ENCODE data around the gene ENTR1.
A peak's percentile ranks its signal among the peaks of the same experiment; 100 is the strongest.

The ENTR1 gene

DNA sequence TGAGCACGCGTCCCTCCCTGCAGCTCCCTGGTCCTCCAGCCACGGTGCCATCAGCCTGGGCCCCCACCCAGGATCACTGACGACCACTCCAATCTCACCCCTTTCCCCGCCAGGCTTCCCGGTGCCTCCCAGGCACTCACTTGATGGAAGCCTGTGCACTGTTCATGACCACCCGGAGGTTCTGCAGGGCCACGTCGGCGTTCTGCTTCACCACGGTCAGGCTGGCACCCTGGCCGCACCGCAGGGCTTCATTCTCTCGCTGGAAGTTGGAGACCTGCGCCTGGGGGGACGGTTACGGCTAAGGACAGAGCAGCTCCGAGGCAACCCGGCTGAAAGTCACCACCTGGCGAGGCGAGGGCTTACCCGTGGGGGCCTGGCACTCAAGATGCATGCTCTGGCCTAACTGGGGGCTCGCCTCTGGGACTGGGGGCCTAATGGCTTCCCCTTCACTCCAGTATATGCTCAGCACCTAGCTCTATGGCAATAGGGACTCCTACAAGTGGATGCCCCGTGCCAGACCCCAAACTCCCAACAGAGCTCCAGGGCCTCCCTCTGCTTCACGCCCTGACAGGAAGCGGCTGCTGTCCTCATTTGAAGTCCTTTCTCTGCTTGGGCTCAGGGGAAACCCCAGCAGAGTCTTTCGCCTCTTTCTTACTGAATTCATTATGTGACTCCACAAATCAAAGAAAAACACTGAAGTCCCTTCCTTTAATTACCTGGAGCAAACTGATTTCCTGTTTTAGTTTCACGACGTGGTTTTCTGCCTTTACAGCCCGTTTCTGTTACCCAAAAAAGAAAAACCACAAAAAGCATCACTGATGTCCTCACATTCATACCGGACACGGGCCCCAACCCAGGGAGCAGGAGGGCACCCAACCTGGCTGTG lies 6.3 kb downstream of the ENTR1 start:
- Histone ChIP-seq H3K27ac (ENCODE audit: low read length) (no peak overlapping the region), H3K9ac (ENCODE audit: low read length in 2 of 2) (no peak overlapping the region), H3K9me3 (ENCODE audit: control insufficient read depth in 2 of 2, low read length in 2 of 2) (no peaks in the 10 kb centered on the region), H3K36me3 (ENCODE audit: control insufficient read depth in 2 of 2, insufficient read depth in 2 of 2, low read length in 2 of 2) (peaks cover 14 to 23% of the 10 kb centered on the region in 2 donors), H3K27me3 (ENCODE audit: control insufficient read depth in 1 of 2, insufficient read depth in 2 of 2, low read length in 2 of 2) (no peaks in the 10 kb centered on the region), H3K4me1 (ENCODE audit: control insufficient read depth, insufficient read depth, low read length) (peaks cover 18% of the 10 kb centered on the region), H3K4me3 (ENCODE audit: low read length in 2 of 2) (no peak overlapping the region)

- Histone ChIP-seq H3K27ac (ENCODE audit: low read length) (no peak overlapping the region), H3K27me3 (ENCODE audit: control insufficient read depth in 1 of 2, insufficient read depth in 2 of 2, low read length in 2 of 2) (no peaks in the 10 kb centered on the region), H3K9ac (ENCODE audit: low read length in 2 of 2) (no peak overlapping the region), H3K4me3 (ENCODE audit: low read length in 2 of 2) (no peak overlapping the region), H3K9me3 (ENCODE audit: control insufficient read depth in 2 of 2, low read length in 2 of 2) (no peaks in the 10 kb centered on the region), H3K36me3 (ENCODE audit: control insufficient read depth in 2 of 2, insufficient read depth in 2 of 2, low read length in 2 of 2) (peaks cover 14 to 23% of the 10 kb centered on the region in 2 donors), H3K4me1 (ENCODE audit: control insufficient read depth, insufficient read depth, low read length) (peaks cover 21% of the 10 kb centered on the region)
These were observed 6.9 kb downstream of the ENTR1 start for GRCh38 chr9:136403538-136403914.

GRCh38 chr9:136402067-136402466 lies 8.3 kb downstream of the ENTR1 start:
- Histone ChIP-seq H3K4me1 (ENCODE audit: control insufficient read depth, insufficient read depth, low read length) (peaks cover 25% of the 10 kb centered on the region), H3K4me3 (ENCODE audit: low read length in 2 of 2) (no peak overlapping the region), H3K27me3 (ENCODE audit: control insufficient read depth in 1 of 2, insufficient read depth in 2 of 2, low read length in 2 of 2) (no peaks in the 10 kb centered on the region), H3K9ac (ENCODE audit: low read length in 2 of 2) (no peak overlapping the region), H3K27ac (ENCODE audit: low read length) (no peak overlapping the region), H3K36me3 (ENCODE audit: control insufficient read depth in 2 of 2, insufficient read depth in 2 of 2, low read length in 2 of 2) (peaks cover 10 to 22% of the 10 kb centered on the region in 2 donors), H3K9me3 (ENCODE audit: control insufficient read depth in 2 of 2, low read length in 2 of 2) (no peaks in the 10 kb centered on the region)

DNA sequence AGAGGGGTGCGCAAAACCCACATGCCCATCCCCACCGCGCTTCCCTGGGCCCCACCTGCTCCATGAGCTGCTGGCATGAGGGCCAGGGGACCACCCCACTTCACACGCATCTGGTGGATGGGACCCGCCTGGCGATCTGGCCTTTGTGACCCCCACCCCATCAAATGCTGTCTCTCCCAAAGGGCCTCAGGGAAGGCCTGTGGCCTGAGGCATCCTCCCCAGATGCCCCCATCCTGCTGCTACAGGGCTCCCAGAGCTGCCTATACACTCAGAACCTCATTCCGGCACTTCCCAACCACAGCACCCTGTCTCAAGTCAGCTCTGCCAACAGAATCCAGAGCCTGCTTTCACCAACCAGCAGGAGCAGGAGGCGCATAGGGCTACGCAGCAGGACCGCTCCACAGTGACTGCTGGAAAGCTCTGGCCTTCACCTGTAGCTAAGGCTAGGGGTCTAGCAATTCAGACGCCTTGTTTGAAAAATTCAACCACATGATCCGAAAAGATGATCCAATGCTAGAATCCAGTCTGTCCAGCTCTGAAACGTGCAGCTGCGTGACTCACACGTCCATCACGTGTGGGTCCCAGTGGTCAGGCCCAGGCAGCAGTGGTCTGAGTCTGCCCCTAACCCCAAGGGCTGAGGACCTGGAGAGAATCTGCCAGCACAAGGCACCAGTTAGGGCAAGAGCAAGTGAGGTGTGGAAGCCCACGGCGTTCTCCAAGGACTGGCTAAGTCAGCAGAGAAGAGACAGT lies 9.1 kb downstream of the ENTR1 start:
- H3K4me1 ChIP-seq (ENCODE audit: control insufficient read depth, insufficient read depth, low read length) = peaks cover 25% of the 10 kb centered on the region
- H3K27ac ChIP-seq (ENCODE audit: low read length) = no peak overlapping the region
- H3K36me3 ChIP-seq (ENCODE audit: control insufficient read depth in 2 of 2, insufficient read depth in 2 of 2, low read length in 2 of 2) = peaks cover 11 to 24% of the 10 kb centered on the region in 2 donors
- H3K9ac ChIP-seq (ENCODE audit: low read length in 2 of 2) = peak overlapping the region in 1 of 2 donors; percentile 10
- H3K4me3 ChIP-seq (ENCODE audit: low read length in 2 of 2) = no peak overlapping the region
- H3K27me3 ChIP-seq (ENCODE audit: control insufficient read depth in 1 of 2, insufficient read depth in 2 of 2, low read length in 2 of 2) = no peaks in the 10 kb centered on the region
- no peaks in the 10 kb centered on the region for H3K9me3 ChIP-seq (ENCODE audit: control insufficient read depth in 2 of 2, low read length in 2 of 2)

- peak within 1 kb of the TSS; percentile 79 to 83 for H3K4me3 ChIP-seq (ENCODE audit: low read length in 2 of 2)
- peak within 1 kb of the TSS; percentile 68 to 73 for H3K9ac ChIP-seq (ENCODE audit: low read length in 2 of 2)
- no peak within 1 kb of the TSS for H3K27ac ChIP-seq (ENCODE audit: low read length)
- H3K9me3 ChIP-seq (ENCODE audit: control insufficient read depth in 2 of 2, low read length in 2 of 2) = no peaks in the 10 kb centered on the region
- no peaks in the 10 kb centered on the region for H3K27me3 ChIP-seq (ENCODE audit: control insufficient read depth in 1 of 2, insufficient read depth in 2 of 2, low read length in 2 of 2)
- H3K36me3 ChIP-seq (ENCODE audit: control insufficient read depth in 2 of 2, insufficient read depth in 2 of 2, low read length in 2 of 2) = peaks cover 19 to 25% of the 10 kb centered on the region in 2 donors
- peaks cover 25% of the 10 kb centered on the region for H3K4me1 ChIP-seq (ENCODE audit: control insufficient read depth, insufficient read depth, low read length)
These were observed 10.2 kb downstream of the ENTR1 start, which contains the start of gene SNAPC4 for GRCh38 chr9:136400038-136400834. TSS of gene SNAPC4 (minus strand) at chr9:136400170. CDS start at chr9:136398428, 1,742 bp downstream.

- peak overlapping the region; percentile 79 to 83 for H3K4me3 ChIP-seq (ENCODE audit: low read length in 2 of 2)
- H3K9ac ChIP-seq (ENCODE audit: low read length in 2 of 2) = peak overlapping the region; percentile 66 to 68
- H3K36me3 ChIP-seq (ENCODE audit: control insufficient read depth in 2 of 2, insufficient read depth in 2 of 2, low read length in 2 of 2) = peaks cover 27 to 32% of the 10 kb centered on the region in 2 donors
- peaks cover 25% of the 10 kb centered on the region for H3K4me1 ChIP-seq (ENCODE audit: control insufficient read depth, insufficient read depth, low read length)
- H3K27ac ChIP-seq (ENCODE audit: low read length) = no peak overlapping the region
- no peaks in the 10 kb centered on the region for H3K9me3 ChIP-seq (ENCODE audit: control insufficient read depth in 2 of 2, low read length in 2 of 2)
- no peaks in the 10 kb centered on the region for H3K27me3 ChIP-seq (ENCODE audit: control insufficient read depth in 1 of 2, insufficient read depth in 2 of 2, low read length in 2 of 2)
These were observed 11.0 kb downstream of the ENTR1 start for GRCh38 chr9:136399176-136400037.

DNA sequence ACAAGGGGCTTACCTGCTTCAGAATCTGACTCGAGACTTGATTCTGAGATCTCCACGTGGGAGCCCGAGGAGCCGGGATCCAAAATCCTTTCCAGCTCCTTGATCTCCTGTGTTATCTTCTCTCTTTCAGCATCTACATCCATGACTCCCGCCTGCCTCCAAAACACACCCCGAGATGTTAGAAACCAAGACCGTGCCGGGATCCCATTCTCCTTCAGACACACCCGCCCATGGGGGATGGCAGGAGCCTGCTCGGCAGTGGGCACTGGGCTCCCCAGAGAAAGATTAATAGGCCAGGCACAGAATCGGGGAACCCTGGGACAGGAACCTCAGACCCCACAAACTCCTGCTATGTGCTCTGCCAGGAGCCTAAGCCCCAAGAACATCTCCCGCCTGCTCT lies 12.1 kb downstream of the ENTR1 start:
- Histone ChIP-seq H3K9me3 (ENCODE audit: control insufficient read depth in 2 of 2, low read length in 2 of 2) (no peaks in the 10 kb centered on the region), H3K4me1 (ENCODE audit: control insufficient read depth, insufficient read depth, low read length) (peaks cover 23% of the 10 kb centered on the region), H3K27ac (ENCODE audit: low read length) (no peak overlapping the region), H3K4me3 (ENCODE audit: low read length in 2 of 2) (peak overlapping the region in 1 of 2 donors; percentile 83), H3K27me3 (ENCODE audit: control insufficient read depth in 1 of 2, insufficient read depth in 2 of 2, low read length in 2 of 2) (no peaks in the 10 kb centered on the region), H3K36me3 (ENCODE audit: control insufficient read depth in 2 of 2, insufficient read depth in 2 of 2, low read length in 2 of 2) (peaks cover 28 to 31% of the 10 kb centered on the region in 2 donors), H3K9ac (ENCODE audit: low read length in 2 of 2) (peak overlapping the region in 1 of 2 donors; percentile 68)

GRCh38 chr9:136397643-136398042 lies 12.8 kb downstream of the ENTR1 start:
- Histone ChIP-seq H3K36me3 (ENCODE audit: control insufficient read depth in 2 of 2, insufficient read depth in 2 of 2, low read length in 2 of 2) (peaks cover 28 to 34% of the 10 kb centered on the region in 2 donors), H3K27ac (ENCODE audit: low read length) (no peak overlapping the region), H3K4me1 (ENCODE audit: control insufficient read depth, insufficient read depth, low read length) (peaks cover 23% of the 10 kb centered on the region), H3K9me3 (ENCODE audit: control insufficient read depth in 2 of 2, low read length in 2 of 2) (no peaks in the 10 kb centered on the region), H3K4me3 (ENCODE audit: low read length in 2 of 2) (no peak overlapping the region), H3K9ac (ENCODE audit: low read length in 2 of 2) (no peak overlapping the region), H3K27me3 (ENCODE audit: control insufficient read depth in 1 of 2, insufficient read depth in 2 of 2, low read length in 2 of 2) (no peaks in the 10 kb centered on the region)

DNA sequence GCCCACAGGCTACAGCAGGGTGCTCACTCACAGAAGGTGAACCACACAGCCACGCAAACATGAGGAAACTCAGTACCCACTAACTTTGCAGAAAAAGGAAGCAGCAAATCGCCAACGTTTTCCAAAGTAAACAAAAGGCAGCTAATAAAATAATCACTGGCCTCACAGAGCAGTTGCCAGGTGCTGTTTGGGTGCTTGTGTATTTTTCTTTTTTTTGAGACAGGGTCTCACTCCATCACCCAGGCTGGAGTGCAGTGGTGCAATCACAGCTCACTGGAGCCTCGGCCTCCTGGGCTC lies 14.2 kb downstream of the ENTR1 start:
- Histone ChIP-seq H3K4me1 (ENCODE audit: control insufficient read depth, insufficient read depth, low read length) (peaks cover 23% of the 10 kb centered on the region), H3K9ac (ENCODE audit: low read length in 2 of 2) (no peak overlapping the region), H3K36me3 (ENCODE audit: control insufficient read depth in 2 of 2, insufficient read depth in 2 of 2, low read length in 2 of 2) (peaks cover 40 to 42% of the 10 kb centered on the region in 2 donors), H3K9me3 (ENCODE audit: control insufficient read depth in 2 of 2, low read length in 2 of 2) (no peaks in the 10 kb centered on the region), H3K27ac (ENCODE audit: low read length) (no peak overlapping the region), H3K4me3 (ENCODE audit: low read length in 2 of 2) (no peak overlapping the region), H3K27me3 (ENCODE audit: control insufficient read depth in 1 of 2, insufficient read depth in 2 of 2, low read length in 2 of 2) (no peaks in the 10 kb centered on the region)
